ENCODE measurements around the gene TMEM178B.

Gene TMEM178B

DNA sequence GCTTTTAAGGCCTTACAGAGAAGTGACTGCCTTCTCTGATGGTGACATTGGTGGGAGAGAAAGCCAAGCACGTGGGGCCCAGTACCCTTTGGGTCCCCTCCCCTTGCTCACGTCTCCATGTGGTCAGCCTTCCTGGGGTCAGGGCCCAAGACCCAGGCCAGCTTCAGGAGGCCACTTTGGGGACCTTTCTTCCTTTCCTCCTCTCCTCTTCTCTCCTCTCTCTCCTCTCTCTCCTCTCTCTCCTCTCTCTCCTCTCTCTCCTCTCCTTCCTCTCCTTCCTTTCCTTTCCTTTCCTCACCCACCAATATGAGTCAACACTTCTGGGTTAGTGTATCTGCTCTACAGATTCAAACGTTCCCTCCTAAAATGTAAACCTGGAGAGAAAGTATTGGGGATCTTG, 380.5 kb downstream of the TMEM178B start:
- DNase-seq (ENCODE audit: low read depth) = no peak
- TF ChIP-seq, protein P1, sequence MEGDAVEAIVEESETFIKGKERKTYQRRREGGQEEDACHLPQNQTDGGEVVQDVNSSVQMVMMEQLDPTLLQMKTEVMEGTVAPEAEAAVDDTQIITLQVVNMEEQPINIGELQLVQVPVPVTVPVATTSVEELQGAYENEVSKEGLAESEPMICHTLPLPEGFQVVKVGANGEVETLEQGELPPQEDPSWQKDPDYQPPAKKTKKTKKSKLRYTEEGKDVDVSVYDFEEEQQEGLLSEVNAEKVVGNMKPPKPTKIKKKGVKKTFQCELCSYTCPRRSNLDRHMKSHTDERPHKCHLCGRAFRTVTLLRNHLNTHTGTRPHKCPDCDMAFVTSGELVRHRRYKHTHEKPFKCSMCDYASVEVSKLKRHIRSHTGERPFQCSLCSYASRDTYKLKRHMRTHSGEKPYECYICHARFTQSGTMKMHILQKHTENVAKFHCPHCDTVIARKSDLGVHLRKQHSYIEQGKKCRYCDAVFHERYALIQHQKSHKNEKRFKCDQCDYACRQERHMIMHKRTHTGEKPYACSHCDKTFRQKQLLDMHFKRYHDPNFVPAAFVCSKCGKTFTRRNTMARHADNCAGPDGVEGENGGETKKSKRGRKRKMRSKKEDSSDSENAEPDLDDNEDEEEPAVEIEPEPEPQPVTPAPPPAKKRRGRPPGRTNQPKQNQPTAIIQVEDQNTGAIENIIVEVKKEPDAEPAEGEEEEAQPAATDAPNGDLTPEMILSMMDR (conservative IDR thresholded peaks at IDR 0.05; ENCODE audit: low read depth, low read length) = no peak
- H3K4me3 ChIP-seq (ENCODE audit: low read length) = no peak overlapping the region

DNA sequence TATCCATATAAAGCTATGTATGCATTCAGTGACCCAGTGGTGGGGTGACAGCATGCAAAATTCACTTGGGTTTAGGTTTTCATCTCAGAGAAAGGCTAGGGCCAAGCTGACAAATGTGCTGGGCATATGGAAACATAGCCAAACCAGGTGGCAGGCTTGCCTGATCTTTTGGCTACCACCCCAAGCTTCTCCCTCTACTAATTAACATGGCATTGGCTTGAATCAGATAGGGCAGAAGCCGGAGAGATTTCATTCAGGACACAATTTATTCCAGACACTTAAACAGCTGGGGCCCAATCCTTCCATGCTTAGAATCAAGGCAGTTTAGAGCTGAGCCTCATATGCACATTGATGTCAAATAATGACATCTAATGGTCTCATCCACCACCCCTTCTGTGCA, 381.9 kb downstream of the TMEM178B start:
- no peak overlapping the region for H3K4me3 ChIP-seq (ENCODE audit: low read length)
- TF ChIP-seq, protein P1 (conservative IDR thresholded peaks at IDR 0.05; ENCODE audit: low read depth, low read length) = no peak
- DNase-seq (ENCODE audit: low read depth) = no peak

DNA sequence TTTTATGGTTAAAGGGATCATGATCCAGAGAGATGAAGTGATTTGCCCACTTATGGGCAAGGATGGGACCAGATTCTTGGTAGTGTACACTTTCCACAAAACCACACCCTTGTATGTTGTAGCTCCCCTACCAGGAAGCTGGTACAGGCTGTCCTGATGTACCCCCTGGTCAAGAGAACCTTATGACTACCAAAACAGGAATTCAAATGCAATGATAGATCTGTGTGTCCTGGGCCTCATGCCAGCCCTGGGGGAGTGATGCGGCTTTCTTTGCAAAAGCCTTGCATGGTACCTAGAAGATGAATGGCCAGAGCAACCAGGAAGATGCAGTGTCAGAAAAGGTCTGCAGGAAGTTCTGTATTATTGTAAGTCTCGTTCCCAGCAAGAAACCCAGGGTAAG, 382.4 kb downstream of the TMEM178B start:
- TF ChIP-seq, protein P1 (conservative IDR thresholded peaks at IDR 0.05; ENCODE audit: low read depth, low read length) = no peak
- H3K4me3 ChIP-seq (ENCODE audit: low read length) = no peak overlapping the region
- DNase-seq (ENCODE audit: low read depth) = no peak

GRCh38 chr7:141456711-141457110, 382.8 kb downstream of the TMEM178B start:
- TF ChIP-seq, protein P1 (conservative IDR thresholded peaks at IDR 0.05; ENCODE audit: low read depth, low read length) = no peak

GRCh38 chr7:141460781-141461715, 387.2 kb downstream of the TMEM178B start:
- TF ChIP-seq, protein P1 (conservative IDR thresholded peaks at IDR 0.05; ENCODE audit: low read depth, low read length) = no peak
- H3K4me3 ChIP-seq (ENCODE audit: low read length) = no peak overlapping the region
- DNase-seq (ENCODE audit: low read depth) = peak; percentile 7

More at GRCh38 chr7:141456711-141457110, 382.8 kb downstream of the TMEM178B start:
- H3K4me3 ChIP-seq (ENCODE audit: low read length) = no peak overlapping the region
- DNase-seq (ENCODE audit: low read depth) = no peak

DNA sequence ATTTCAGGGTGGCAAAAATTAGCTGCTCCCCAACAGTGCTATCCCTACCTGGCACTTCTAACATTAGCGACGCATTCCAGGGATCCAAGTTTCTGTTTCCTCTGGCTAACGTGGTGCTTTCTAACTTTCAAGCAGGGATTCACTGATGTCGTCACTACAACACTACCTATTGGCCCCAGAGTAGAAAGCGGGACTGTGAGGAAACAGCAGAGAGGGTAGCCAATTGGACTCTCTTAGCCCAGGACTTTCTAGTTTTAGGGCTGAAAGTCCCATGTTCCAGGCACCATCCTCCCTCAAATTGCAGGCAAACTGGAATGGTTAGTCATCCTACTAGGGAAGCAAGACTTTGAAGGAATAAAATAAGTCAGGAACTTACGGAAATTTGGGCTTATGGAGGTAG, 388.1 kb downstream of the TMEM178B start:
- TF ChIP-seq, protein P1 (conservative IDR thresholded peaks at IDR 0.05; ENCODE audit: low read depth, low read length) = no peak
- DNase-seq (ENCODE audit: low read depth) = no peak

DNA sequence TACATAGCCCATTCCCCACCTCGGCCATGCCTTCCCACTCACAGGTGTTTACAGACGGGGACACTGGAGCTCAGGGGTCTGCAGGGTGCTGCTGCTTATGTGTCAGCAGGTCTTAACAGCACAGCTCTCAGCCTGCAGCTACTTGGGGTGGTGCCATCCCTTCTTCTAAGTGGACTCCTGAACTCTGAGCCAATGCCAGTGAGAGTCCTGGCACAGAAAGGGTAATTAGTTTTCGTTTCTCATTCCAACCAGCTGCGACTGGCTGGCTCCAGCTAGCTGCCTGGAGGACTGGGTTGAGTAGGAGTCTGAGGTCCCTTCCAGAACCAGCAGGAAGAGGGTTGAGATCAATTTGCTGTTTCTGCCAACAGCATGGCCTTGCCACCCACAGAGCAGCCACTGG, 389.1 kb downstream of the TMEM178B start:
- DNase-seq (ENCODE audit: low read depth) = no peak
- H3K4me3 ChIP-seq (ENCODE audit: low read length) = no peak overlapping the region
- TF ChIP-seq, protein P1 (conservative IDR thresholded peaks at IDR 0.05; ENCODE audit: low read depth, low read length) = no peak

More for the DNA sequence above, 388.1 kb downstream of the TMEM178B start:
- no peak overlapping the region for H3K4me3 ChIP-seq (ENCODE audit: low read length)

Data from retinal pigment epithelial cell (primary cell).